GM18870 (cell line): Measurements from ENCODE around the gene C6orf141.

Experiments
- ATAC-seq: cut with Tn5 transposase; IDR thresholded peaks from one replicate; pipeline ENCODE4 v1.9.1; 2021; ENCODE audit warnings: moderate library complexity; ENCODE audit not compliant: unreplicated experiment

C6orf141 gene

GRCh38 chr6:49535795-49536194, 14.7 kb upstream of the C6orf141 start:
- ATAC-seq, result no peak

- no peak for ATAC-seq
These were observed 11.4 kb upstream of the C6orf141 start for GRCh38 chr6:49539102-49539501.

GRCh38 chr6:49540614-49541013, 9.9 kb upstream of the C6orf141 start:
- no peak for ATAC-seq

GRCh38 chr6:49541210-49541724, 9.2 kb upstream of the C6orf141 start:
- ATAC-seq, result no peak

- ATAC-seq, result no peak
These were observed 8.5 kb upstream of the C6orf141 start for GRCh38 chr6:49541936-49542335.

- no peak for ATAC-seq
These were observed 7.2 kb upstream of the C6orf141 start for GRCh38 chr6:49543087-49543858.

- ATAC-seq, result no peak
These were observed 4.1 kb upstream of the C6orf141 start for GRCh38 chr6:49546331-49546730.

GRCh38 chr6:49548613-49549304, 1.7 kb upstream of the C6orf141 start:
- no peak for ATAC-seq

GRCh38 chr6:49549691-49550491, 577 bp upstream of the C6orf141 start:
- ATAC-seq, result no peak

- ATAC-seq, result peak; percentile 37
These were observed 804 bp downstream of the C6orf141 start for GRCh38 chr6:49551078-49551865.

GRCh38 chr6:49551866-49552129, 1.3 kb downstream of the C6orf141 start:
- peak; percentile 64 for ATAC-seq

- no peak for ATAC-seq
These were observed 2.1 kb downstream of the C6orf141 start for GRCh38 chr6:49552596-49552995.

- ATAC-seq, result no peak
These were observed 2.9 kb downstream of the C6orf141 start for GRCh38 chr6:49553384-49553783.

GRCh38 chr6:49555951-49556350, 5.5 kb downstream of the C6orf141 start:
- no peak for ATAC-seq

- no peak for ATAC-seq
These were observed 6.0 kb downstream of the C6orf141 start for GRCh38 chr6:49556429-49556837.

GRCh38 chr6:49557177-49557576, 6.7 kb downstream of the C6orf141 start:
- no peak for ATAC-seq

GRCh38 chr6:49558238-49558637, 7.8 kb downstream of the C6orf141 start:
- no peak for ATAC-seq

- no peak for ATAC-seq
These were observed 12.8 kb downstream of the C6orf141 start for GRCh38 chr6:49563006-49563886.

- no peak for ATAC-seq
These were observed 14.1 kb downstream of the C6orf141 start for GRCh38 chr6:49564552-49564951.

- no peak for ATAC-seq
These were observed 14.8 kb downstream of the C6orf141 start for GRCh38 chr6:49565261-49565660.
